Type B pancreatic cell (in vitro differentiated cells): Measurements from ENCODE around the gene MED26. TPM values are rescaled to one million over a fixed set of nuclear protein-coding genes. Genes with fewer than 3 reads are reported as not detected.

Source experiments
- DNase-seq: peaks from one replicate; pipeline ENCODE4 v3.0.0; 2021; ENCODE audit warnings: mixed read lengths; ENCODE audit not compliant: unreplicated experiment; ENCODE audit errors: extremely low spot score
- H3K27ac Mint-ChIP-seq: 2 replicates; pipeline ENCODE4 v1.8.0; 2021; ENCODE audit warnings: mild to moderate bottlenecking, mixed read lengths
- H3K27me3 Mint-ChIP-seq: 2 replicates; pipeline ENCODE4 v1.8.0; 2021; ENCODE audit warnings: mixed read lengths
- H3K36me3 Mint-ChIP-seq: 2 replicates; pipeline ENCODE4 v1.8.0; 2021; ENCODE audit warnings: mixed read lengths
- H3K4me1 Mint-ChIP-seq: one replicate; pipeline ENCODE4 v1.8.0; 2021; ENCODE audit warnings: mixed read lengths; ENCODE audit not compliant: unreplicated experiment
- H3K4me3 Mint-ChIP-seq: 2 replicates; pipeline ENCODE4 v1.8.0; 2021; ENCODE audit warnings: mild to moderate bottlenecking, mixed read lengths
- H3K9me3 Mint-ChIP-seq: 2 replicates; pipeline ENCODE4 v1.8.0; 2021; ENCODE audit warnings: mixed read lengths
- total RNA-seq: library from RNA; stranded (reverse); gene quantifications from 2 replicates; pipeline ENCODE4 v1.2.1, GENCODE V29; 2021; ENCODE audit warnings: low replicate concordance
- TF ChIP-seq, protein P1 (sequence below): fragments of 200-600 bp; sonication (generic); conservative IDR thresholded peaks from 2 replicates; pipeline ENCODE4 v1.5.0; 2021; ENCODE audit warnings: antibody characterized with exemption, mild to moderate bottlenecking

MED26 gene
- total RNA-seq, 1 donor from 2014 or later: 12.5 TPM

- TF ChIP-seq, protein P1, sequence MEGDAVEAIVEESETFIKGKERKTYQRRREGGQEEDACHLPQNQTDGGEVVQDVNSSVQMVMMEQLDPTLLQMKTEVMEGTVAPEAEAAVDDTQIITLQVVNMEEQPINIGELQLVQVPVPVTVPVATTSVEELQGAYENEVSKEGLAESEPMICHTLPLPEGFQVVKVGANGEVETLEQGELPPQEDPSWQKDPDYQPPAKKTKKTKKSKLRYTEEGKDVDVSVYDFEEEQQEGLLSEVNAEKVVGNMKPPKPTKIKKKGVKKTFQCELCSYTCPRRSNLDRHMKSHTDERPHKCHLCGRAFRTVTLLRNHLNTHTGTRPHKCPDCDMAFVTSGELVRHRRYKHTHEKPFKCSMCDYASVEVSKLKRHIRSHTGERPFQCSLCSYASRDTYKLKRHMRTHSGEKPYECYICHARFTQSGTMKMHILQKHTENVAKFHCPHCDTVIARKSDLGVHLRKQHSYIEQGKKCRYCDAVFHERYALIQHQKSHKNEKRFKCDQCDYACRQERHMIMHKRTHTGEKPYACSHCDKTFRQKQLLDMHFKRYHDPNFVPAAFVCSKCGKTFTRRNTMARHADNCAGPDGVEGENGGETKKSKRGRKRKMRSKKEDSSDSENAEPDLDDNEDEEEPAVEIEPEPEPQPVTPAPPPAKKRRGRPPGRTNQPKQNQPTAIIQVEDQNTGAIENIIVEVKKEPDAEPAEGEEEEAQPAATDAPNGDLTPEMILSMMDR: no peak
- Mint-ChIP-seq H3K4me3 (peak overlapping the region; percentile 98), H3K9me3 (no peaks in the 10 kb centered on the region), H3K27ac (no peak overlapping the region), H3K36me3 (no peaks in the 10 kb centered on the region), H3K4me1 (peaks cover 28% of the 10 kb centered on the region), H3K27me3 (no peaks in the 10 kb centered on the region)
- no peak for DNase-seq
Measured at GRCh38 chr19:16627928-16628182, 149 bp downstream of the MED26 start.

GRCh38 chr19:16627193-16627927 lies 644 bp downstream of the MED26 start:
- Mint-ChIP-seq H3K27me3 (no peaks in the 10 kb centered on the region), H3K36me3 (no peaks in the 10 kb centered on the region), H3K4me3 (peak overlapping the region; percentile 92), H3K4me1 (peaks cover 28% of the 10 kb centered on the region), H3K27ac (peak overlapping the region; percentile 91), H3K9me3 (no peaks in the 10 kb centered on the region)
- DNase-seq: peak; percentile 73
- TF ChIP-seq, protein P1: no peak

GRCh38 chr19:16626796-16627192 lies 1.2 kb downstream of the MED26 start:
- Mint-ChIP-seq H3K4me3 (peak overlapping the region; percentile 92), H3K36me3 (no peaks in the 10 kb centered on the region), H3K4me1 (peaks cover 34% of the 10 kb centered on the region), H3K9me3 (no peaks in the 10 kb centered on the region), H3K27me3 (no peaks in the 10 kb centered on the region), H3K27ac (peak overlapping the region; percentile 91)
- TF ChIP-seq, protein P1: no peak
- no peak for DNase-seq

DNA sequence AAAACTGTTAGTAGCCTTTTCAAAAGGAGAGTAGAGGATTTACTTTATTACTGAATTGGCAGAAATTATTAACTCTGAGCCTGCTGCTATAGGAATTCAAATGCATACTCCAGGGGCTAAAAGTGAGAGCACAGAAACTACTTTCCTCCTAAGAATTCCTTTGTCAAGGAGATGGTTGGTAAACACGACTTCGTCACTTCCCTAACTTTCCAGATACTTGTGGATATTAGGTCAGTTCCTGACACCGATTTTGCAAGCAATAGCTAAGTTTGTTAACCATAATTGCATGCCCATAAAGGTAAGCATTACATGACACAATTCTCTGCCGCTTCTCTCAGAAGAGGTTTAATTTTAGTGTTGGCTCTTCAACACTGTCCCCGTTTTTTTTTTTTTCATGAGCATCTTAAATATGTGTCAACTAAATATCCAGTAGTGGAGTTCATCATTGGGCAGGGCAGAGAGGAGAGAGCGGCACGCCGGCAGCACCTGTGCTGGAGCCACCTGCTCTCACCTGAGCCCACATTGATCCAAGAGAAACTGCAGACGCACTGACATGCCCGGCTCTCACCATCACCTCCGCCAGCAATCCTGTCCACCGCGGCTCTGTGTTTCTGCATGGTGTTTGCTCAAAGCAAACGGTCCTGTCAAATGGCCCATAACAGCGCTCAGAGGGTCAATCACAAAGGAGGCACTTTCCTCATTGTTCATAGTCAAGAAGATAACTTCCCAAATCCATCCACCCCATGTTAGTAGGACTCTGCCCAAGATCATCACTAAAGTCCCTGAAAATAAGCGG lies 2.6 kb downstream of the MED26 start:
- DNase-seq: no peak
- Mint-ChIP-seq H3K27ac (peak overlapping the region; percentile 91), H3K27me3 (no peaks in the 10 kb centered on the region), H3K36me3 (no peaks in the 10 kb centered on the region), H3K4me1 (peaks cover 44% of the 10 kb centered on the region), H3K4me3 (peak overlapping the region; percentile 92), H3K9me3 (no peaks in the 10 kb centered on the region)
- TF ChIP-seq, protein P1: no peak

GRCh38 chr19:16624236-16624635 lies 3.8 kb downstream of the MED26 start:
- Mint-ChIP-seq H3K36me3 (no peaks in the 10 kb centered on the region), H3K4me3 (no peak overlapping the region), H3K9me3 (no peaks in the 10 kb centered on the region), H3K27ac (no peak overlapping the region), H3K27me3 (no peaks in the 10 kb centered on the region), H3K4me1 (peaks cover 43% of the 10 kb centered on the region)
- no peak for DNase-seq
- TF ChIP-seq, protein P1: no peak
